GM04504 (cell line): ENCODE results near the gene PARVB.
A peak's percentile ranks its signal among the peaks of the same experiment; 100 is the strongest.

Experiments
- DNase-seq: peaks from one replicate; pipeline ENCODE4 v3.0.0-alpha.2; 2012; ENCODE audit warnings: low read depth

The PARVB gene

GRCh38 chr22:44024288-44024921 is at the start of gene PARVB:
PARVB (plus strand) TSS chr22:44024302; CDS start chr22:44024340, 38 bp downstream.
- no peak for DNase-seq

GRCh38 chr22:43975041-43975440 is 49.1 kb upstream of the PARVB start:
- no peak for DNase-seq

- DNase-seq: no peak
These were observed 47.0 kb upstream of the PARVB start for GRCh38 chr22:43976861-43977795.

- no peak for DNase-seq
These were observed 45.5 kb upstream of the PARVB start for GRCh38 chr22:43978558-43978957.

- DNase-seq: no peak
These were observed 43.5 kb upstream of the PARVB start for GRCh38 chr22:43980579-43980978.

GRCh38 chr22:43980996-43981395 is 43.1 kb upstream of the PARVB start:
- no peak for DNase-seq

GRCh38 chr22:43983808-43984207 is 40.3 kb upstream of the PARVB start:
- DNase-seq: no peak

- no peak for DNase-seq
These were observed 38.6 kb upstream of the PARVB start for GRCh38 chr22:43985532-43985931.

GRCh38 chr22:43988116-43988820 is 35.8 kb upstream of the PARVB start:
- DNase-seq: no peak

- no peak for DNase-seq
These were observed 35.1 kb upstream of the PARVB start for GRCh38 chr22:43988960-43989359.

GRCh38 chr22:43990044-43990443 is 34.1 kb upstream of the PARVB start:
- no peak for DNase-seq

- DNase-seq: no peak
These were observed 32.6 kb upstream of the PARVB start for GRCh38 chr22:43991316-43992020.

- peak; percentile 91 for DNase-seq
These were observed 31.7 kb upstream of the PARVB start for GRCh38 chr22:43992331-43992821.

- peak; percentile 28 for DNase-seq
These were observed 30.9 kb upstream of the PARVB start for GRCh38 chr22:43993072-43993760.

- no peak for DNase-seq
These were observed 30.1 kb upstream of the PARVB start for GRCh38 chr22:43994006-43994405.

- no peak for DNase-seq
These were observed 29.7 kb upstream of the PARVB start for GRCh38 chr22:43994416-43994815.

- DNase-seq: no peak
These were observed 28.9 kb upstream of the PARVB start for GRCh38 chr22:43995057-43995685.

- no peak for DNase-seq
These were observed 28.3 kb upstream of the PARVB start for GRCh38 chr22:43995798-43996169.

GRCh38 chr22:43996170-43996980 is 27.7 kb upstream of the PARVB start:
- no peak for DNase-seq

GRCh38 chr22:43996981-43997265 is 27.2 kb upstream of the PARVB start:
- no peak for DNase-seq
